Cortex of kidney (tissue), 1 donor: Measurements from ENCODE around the gene PPP1R14B.
A peak's percentile ranks its signal among the peaks of the same experiment; 100 is the strongest.

Source experiments
- DNase-seq: peaks from one replicate; lab custom pipeline; 2025; lab: John Stamatoyannopoulos, UW

PPP1R14B gene

DNA sequence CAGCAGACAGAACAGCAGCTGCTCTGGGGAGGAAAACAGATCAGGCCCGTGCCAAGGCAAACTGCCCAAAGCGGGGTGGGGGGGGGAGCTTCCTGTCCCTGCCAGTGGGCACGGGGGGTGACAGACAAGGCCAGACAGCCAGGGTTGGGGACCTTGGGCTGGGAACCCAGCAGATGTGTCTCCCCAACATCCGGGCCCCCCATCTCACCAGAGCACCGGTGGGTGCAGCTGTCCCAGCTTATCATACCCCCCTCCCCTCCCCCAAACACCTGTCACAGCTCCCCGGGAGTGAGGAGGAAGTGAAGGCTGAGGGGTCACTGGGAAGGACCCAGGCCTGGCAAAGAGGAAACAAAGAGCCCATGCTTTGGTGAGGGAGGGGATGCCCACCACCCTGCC, 1.3 kb downstream of the PPP1R14B start:
- DNase-seq: no peak

DNA sequence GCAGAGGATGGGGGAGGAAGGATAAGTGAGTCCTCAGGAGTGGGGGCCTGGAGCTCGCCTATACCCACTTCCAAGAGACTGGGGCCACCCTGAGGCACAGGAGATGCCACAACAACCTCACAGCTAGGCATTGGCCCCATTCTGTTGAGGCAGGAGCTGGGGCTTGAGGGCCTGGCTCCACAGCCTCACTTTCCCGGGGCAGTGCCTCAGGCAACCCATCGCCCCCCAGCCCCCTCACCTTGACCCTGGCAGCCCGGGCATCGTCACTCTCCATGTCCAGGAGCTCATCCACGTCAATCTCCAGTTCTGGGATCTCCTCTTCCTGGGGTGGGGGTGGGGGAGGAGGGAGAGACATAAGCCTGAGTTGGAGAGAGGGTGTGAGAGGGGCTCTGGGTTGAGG, 1.8 kb downstream of the PPP1R14B start:
- DNase-seq: no peak

DNA sequence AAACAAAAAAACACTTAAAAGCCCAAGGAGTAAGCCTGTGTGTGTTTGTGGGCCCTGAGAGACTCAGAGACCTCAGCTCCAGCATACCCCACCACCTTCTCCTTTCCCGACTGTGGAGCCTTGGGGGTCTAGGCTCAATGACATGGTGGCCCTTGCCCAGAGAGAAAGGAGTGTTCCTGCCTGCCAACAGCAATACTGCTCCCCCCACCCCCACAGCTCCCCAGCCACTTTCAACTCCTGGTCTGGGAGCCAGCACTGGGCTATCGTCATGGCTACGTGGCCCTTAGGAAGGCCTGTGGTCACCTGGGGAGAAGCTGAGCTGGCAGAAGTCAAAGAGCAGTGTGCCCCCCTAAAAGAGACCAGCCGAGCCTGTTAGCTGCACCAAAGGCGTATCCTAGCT, 2.6 kb downstream of the PPP1R14B start:
- no peak for DNase-seq

DNA sequence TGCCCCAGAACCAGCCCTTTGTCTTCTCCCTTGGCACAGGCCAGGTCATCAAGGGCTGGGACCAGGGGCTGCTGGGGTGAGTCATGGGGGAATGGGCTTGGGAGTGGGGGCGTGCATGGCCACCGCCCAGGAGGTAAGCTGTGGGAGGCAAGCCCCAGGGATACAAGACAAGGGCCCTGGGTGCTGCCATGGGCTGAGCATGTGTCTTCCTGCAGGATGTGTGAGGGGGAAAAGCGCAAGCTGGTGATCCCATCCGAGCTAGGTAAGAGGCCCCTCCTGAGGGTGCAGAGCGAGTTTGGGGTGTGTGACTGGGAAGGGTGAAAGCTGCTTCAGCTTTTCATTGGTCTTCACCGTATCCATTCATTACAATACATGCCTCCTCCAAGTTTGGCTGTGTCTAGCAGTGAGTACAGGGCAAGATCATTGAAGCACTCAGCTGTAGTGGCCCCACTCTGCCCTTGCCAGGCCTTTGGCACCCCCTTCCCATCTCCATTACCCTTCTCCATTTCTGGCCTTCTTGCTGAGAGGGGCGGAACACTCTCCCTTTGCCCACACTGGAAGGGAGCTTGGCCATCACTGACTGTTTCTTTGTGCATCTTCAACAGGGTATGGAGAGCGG, 3.4 kb downstream of the PPP1R14B start:
- no peak for DNase-seq

DNA sequence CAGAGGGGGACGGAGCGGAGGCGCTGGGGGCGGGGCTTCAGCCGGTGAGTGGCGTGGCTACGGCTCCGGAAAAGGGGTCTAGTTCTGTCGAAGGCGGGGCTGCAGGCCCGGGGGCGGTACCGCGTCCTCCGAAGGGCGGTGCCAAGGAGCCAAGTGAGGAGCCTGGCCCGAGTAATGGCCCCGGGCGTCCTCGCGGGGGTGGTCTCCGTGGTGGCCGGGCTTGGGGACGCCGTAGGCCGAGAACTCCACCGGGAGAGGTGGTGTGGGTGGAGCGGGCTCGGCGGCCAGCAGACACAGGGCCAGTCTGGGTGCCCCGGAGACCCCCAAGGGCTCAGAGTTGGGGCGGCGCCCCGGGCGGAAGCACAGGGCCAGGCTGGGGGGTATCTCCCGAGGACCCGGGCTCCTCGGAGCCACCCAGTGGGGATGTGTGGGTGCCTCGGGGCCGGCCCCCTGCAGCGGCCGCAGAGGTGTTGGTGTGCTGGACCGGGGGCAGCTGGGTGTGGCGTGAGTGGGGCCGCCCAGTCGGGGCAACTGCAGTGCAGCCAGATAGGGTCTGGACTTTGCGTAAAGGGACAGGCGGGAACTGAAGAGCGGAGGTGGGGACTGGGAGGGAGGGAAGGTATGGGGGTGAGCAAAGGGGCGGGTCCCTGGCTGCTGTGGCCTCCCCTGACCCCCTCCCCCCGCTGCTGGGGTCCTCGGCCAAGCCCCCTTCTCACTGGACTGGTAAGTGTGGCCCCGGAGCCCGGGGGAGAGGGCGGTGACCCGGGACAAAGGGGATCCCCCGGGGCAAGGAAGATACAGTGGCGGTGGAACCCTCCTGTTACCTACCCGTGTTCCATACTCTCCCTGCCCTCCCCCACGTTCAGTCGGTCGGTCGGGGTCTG, 5.0 kb downstream of the PPP1R14B start:
- no peak for DNase-seq

DNA sequence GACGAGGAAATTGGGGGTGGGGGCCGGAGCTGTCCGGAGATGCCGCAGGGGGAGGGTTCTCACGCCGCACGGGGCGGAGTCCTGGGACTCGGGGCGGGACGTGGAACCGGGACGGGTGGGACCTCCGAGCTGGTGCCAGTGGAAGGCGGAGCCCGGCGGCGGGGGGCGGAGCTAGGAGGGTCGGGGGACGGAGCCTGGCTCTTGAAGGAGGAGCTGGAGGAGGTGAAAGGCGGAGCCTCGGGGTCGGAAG, 5.6 kb downstream of the PPP1R14B start:
- DNase-seq: peak; percentile 99

DNA sequence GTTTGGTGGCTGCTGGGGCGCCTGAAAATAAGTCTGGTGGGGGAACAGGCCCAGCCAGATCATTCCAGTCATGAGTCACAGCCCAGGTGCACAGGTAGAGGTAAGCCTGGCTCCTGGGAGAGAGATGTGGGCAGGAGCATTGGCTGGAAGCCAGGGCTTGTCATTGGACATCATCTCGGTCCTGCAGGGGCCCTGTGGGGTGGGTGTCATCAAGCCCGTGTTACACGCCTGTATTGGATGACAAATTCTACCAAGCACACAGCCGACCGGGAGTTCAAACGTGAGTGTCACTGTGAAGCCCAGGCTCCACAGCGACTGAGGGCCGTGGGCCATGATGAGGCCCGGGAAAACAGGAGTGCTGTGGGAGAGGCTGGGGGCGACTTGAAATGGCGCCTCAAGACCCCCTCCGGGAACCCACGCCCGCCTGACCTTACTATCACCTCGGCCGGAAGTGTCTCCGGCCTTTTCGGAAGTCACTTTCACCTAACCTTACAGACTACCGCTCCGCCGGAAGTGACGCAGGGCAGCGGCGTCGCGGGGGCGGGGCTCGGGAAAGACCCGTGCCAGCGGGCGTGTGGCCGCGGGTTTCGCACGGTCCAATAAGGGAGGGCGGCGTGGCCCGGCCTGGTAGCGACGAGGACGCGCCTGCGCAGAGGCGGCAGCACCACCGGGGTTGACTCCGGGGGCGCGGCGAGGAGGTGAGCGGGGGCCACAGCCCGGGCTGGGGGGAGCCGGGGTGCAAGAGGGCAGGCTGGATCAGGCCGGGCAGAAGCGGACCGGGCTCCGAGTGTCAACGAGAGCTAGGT, 6.1 kb downstream of the PPP1R14B start, which contains the start of gene FKBP2:
FKBP2 (plus strand) TSS at position 661 of the 806 bp plus-strand sequence. CDS start 1,293 bp downstream, outside the sequence.
- peak; percentile 99 for DNase-seq

DNA sequence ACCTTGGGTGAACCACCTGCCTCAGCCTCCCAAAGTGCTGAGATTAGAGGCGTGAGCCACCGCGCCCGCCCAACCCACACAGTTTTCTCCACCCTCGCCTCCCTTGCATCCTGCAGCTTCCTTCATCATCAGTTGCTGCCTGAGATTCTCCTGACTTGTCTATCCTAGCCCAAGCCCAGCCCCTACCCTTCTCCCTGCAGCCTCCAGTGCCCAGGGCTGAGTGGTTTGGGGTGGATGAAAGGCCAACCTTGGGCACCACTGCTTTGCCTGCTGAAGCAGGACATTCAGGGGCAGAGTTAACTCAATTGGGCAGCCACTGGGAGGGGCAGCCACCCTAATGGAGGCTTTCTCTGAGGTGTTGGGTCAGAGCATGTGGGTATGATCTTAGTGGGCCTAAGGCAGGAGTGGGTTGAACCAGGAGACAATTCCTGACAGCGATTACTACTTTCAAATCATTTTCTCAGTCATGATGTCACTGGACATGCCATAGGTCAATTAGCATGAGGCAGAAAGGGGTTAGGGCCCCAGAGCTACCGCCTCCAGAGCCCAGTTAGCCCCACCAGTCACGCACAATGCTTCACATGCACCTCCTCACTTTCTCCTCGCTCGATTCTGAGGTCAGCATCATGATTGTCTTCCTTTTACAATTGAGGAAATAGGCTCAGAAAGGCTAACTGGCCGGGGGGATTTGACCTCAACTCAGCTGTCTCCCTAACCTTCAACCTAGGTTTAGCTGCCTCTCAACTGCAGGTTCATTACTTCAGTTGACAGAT, 6.9 kb downstream of the PPP1R14B start:
- DNase-seq: no peak

DNA sequence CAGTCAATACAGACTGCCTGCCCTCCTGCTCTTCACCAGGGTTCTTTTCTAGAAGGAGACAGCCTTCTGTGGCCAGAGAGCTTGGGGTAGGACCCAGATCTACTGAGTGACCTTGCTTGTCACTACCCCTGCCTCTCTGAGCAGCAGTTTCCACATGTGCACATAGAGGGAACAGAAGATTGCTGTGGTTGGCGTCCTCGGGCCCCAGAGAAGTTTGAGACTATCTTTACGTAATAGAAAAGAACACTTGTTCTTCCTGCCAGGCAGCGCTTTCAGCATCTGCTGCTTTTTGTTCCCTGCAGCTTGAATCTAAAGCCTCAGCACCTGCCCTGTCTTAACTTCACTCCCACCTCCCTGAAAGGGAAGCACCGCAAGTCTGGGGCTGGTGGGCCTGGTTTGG, 7.7 kb downstream of the PPP1R14B start:
- no peak for DNase-seq

DNA sequence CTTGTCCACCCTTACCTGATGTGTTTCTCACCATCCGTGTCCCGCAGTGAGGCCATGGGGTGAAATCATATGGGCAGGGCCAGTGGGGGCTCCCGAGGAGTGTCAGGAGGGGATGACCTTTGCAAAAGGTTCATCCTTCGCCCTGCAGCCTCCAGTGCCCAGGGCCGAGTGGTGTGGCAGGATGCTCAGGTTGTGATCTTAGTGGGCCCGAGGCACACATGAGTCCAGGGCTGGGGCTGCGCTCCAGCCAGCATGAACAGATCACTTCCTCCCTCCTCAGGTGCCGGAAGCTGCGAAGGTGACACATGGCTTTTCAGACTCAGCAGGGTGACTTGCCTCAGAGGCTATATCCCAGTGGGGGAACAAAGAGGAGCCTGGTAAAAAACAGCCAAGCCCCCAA, 8.7 kb downstream of the PPP1R14B start:
- no peak for DNase-seq

DNA sequence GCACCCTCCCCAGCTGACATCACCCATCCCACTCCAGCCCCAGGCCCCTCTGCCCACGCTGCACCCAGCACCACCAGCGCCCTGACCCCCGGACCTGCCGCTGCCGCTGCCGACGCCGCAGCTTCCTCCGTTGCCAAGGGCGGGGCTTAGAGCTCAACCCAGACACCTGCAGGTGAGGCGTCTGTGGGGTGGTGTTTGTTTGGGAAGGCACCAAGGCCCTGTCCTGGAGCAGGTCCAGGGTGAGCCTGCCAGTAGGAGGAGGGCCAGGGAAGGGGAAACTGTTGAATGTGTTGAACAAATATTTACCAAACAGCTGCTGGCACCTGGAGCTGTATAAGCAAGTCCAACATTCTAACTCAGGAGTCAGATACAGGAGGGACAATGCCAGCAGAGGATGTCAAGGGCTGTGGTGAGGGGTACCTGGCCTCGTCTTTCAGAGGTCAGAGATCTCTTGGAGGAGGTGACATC, 9.2 kb downstream of the PPP1R14B start:
- DNase-seq: no peak

DNA sequence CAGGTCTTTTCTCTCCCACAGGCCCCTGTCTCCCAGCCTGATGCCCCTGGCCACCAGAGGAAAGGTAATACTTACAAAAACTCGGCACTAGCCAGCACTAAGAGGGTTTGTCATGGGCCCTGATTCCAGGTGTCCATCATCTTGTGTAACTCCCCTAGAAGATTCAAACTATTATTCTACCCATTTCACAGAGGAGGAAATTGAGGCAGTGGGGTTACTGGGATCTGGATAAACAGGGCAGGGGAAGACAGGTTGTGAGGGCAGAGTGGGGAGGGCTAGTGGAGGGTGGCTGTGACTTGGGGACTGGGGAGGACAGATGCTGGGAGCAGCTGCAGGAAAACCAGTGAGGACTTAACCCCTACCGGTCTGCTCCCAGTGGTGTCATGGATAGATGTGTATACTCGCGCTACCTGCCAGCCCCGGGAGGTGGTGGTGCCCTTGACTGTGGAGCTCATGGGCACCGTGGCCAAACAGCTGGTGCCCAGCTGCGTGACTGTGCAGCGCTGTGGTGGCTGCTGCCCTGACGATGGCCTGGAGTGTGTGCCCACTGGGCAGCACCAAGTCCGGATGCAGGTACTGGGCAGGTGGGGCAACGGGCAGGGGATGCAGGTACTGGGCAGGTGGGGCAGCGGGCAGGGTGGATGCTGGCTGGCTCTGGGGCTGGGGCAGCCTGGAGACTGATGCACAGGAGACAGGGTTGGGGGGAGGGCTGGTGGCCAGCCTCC, 11.1 kb downstream of the PPP1R14B start:
- no peak for DNase-seq

DNA sequence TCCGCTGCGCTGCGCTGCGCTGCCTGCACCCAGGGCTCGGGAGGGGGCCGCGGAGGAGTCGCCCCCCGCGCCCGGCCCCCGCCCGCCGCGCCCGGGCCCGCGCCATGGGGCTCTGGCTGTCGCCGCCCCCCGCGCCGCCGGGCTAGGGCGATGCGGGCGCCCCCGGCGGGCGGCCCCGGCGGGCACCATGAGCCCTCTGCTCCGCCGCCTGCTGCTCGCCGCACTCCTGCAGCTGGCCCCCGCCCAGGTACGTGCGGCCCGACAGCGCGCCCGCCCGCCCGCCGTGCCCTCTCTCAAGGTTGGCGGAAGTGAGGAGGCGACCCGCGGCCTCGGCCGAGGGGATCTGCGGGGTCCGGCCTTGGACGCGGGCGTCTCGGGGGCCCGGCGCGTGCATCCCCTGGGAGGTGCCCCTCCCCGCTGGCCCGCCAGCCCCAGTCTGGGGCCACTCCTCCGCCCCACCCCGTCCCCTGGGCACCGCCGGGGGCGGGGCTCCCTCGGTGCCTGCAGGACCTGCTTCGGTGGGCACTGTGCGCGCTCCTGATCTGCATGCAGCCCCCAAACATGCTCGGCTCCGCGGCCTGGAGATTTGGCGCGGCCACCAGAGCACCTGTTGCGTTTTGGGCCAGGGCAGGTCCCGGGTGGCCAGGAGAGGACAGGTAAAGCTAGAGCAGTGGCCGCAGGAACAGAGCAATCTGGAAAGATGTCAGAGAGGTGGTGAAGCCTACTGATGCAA, 11.9 kb downstream of the PPP1R14B start:
- DNase-seq: no peak

DNA sequence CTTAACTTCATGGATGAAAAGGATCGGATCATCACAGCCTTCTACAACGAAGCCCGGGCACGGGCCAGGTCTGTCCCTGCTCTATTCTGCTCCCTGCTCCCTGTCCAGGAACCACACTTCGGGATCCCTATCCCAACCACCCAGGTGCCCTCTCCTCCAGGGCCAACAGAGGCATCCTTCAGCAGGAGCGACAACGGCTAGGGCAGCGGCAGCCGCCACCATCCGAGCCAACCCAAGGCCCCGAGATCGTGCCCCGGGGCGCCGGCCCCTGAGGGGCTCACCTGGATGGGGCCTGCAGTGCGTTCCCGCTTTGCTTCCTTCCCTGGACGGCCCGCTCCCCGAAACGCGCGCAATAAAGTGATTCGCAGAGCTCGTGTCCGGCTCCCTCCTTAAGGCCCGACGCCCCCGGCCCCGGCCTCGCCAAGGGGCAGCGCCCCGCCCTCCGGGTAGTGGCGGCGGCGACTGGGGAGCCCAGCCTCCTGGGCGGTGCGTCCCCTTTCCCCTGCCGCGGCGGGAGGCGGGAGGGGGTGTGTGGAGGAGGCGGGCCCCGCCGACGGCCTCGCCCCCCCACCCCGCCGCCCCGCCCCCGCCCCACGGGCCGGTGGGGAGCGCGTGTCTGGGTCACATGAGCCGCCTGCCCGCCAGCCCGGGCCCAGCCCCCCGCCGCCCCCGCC, 12.7 kb downstream of the PPP1R14B start, which contains the start of gene VEGFB:
VEGFB (plus strand) TSS at position 672 of the 674 bp plus-strand sequence. CDS start 250 bp downstream, outside the sequence.
- no peak for DNase-seq

DNA sequence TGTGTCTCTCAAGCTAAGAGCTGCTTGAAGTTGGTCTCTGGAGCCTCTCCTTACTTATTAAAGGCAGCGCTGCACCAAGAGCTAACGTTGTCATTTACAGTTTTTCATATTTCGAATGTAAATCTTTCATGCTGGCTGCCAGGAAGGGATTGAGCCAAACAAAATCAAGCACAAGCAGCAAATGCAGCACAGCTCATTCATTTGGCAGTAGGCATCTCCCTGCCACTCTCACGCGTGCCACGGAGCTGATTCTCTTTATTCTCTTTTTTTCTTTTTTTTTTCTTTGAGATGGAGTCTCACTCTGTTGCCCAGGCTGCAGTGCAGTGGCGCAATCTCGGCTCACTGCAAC, 13.8 kb downstream of the PPP1R14B start:
- DNase-seq: no peak

DNA sequence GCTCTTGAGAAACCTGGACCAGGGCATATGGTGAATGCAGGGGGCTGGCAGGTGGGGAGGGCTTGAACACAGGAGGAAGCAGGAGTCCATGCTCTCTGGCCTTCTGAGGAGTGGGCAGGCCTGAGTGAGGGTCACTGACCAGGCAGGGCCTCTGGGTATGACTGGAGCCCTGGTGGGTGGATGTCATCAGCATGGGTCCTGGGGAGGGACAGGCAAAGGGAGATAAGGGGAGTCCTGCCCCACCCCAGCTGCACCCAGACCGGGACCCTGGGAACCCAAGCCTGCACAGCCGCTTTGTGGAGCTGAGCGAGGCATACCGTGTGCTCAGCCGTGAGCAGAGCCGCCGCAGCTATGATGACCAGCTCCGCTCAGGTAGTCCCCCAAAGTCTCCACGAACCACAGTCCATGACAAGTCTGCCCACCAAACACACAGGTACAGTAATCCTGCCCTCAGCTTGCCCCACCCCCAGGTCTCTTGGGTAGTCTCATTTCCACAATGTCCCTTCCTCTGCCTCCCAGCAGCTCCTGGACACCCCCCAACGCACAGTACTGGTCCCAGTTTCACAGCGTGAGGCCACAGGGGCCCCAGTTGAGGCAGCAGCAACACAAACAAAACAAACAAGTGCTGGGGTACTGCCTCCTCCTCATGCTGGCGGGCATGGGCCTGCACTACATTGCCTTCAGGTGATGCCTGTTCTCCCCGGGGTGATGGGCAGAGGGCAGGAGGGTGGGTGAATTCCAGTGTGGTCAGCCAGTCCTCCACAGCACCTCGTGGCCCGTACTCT, 14.4 kb downstream of the PPP1R14B start:
- DNase-seq: no peak

DNA sequence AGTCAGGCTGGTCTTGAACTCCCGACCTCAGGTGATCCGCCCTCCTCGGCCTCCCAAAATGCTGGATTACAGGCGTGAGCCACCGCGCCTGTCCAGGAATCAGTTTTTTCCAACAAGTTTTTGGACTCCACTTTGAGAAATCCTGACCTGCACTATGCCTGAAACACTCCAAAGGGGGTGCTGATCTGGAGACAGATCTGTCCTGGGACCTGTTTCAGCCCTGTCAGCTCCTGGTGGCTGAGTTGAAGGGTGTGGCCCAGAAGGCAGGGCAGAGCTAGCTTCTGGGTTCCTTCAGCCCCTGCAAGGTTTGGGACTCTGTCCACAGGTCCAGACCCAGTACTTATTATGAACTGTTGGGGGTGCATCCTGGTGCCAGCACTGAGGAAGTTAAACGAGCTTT, 15.2 kb downstream of the PPP1R14B start:
- no peak for DNase-seq

DNA sequence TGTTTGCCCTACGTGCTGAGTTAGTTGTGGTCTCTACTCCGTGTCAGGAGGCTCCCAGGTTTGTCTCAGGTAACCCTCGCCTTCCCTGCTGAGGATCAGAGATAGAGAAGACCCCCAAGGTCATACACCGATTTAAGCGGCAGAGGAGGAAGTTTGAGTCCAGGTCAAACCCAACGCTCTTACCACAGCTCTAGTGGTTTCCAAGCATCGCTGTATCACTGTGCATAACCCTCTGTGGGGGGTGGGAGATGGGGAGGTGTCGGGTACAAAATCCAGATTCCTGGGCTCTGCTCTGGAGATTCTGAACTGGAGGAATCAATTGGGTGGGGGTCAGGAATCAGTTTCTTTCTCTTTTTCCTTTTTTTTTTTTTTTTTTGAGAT, 15.8 kb downstream of the PPP1R14B start:
- DNase-seq: no peak
